OCI-LY1 (cell line): Measurements from ENCODE around the gene PPP1R3C.

Experiments used
- H2AFZ ChIP-seq: fragments of 200-600 bp; sonication (generic), shearing (Covaris generic); 2 replicates; pipeline ENCODE4 v1.6.0; 2014; ENCODE audit warnings: antibody characterized with exemption, mild to moderate bottlenecking, low read length
- H3F3A ChIP-seq: fragments of 200-600 bp; sonication (generic), shearing (Covaris generic); 2 replicates; pipeline ENCODE4 v1.6.0; 2014; ENCODE audit warnings: mild to moderate bottlenecking, antibody characterized with exemption, low read length, moderate library complexity; ENCODE audit not compliant: insufficient read depth
- H3K27ac ChIP-seq: fragments of 200-600 bp; sonication (generic); 2 replicates; pipeline ENCODE4 v1.5.1; 2014; ENCODE audit warnings: low read length, mixed run types, mild to moderate bottlenecking, low read depth; ENCODE audit not compliant: poor library complexity, severe bottlenecking
- H3K27me3 ChIP-seq: fragments of 200-600 bp; sonication (generic); 2 replicates; pipeline ENCODE4 v1.6.0; 2014; ENCODE audit warnings: antibody characterized with exemption, mild to moderate bottlenecking, low read length, moderate library complexity; ENCODE audit not compliant: insufficient read depth
- H3K36me3 ChIP-seq: fragments of 200-600 bp; sonication (generic); 2 replicates; pipeline ENCODE4 v1.6.1; 2014; ENCODE audit warnings: mild to moderate bottlenecking, antibody characterized with exemption, low read length, moderate library complexity, mixed read lengths; ENCODE audit not compliant: insufficient read depth
- H3K4me1 ChIP-seq: fragments of 200-600 bp; sonication (generic); 2 replicates; pipeline ENCODE4 v1.5.1; 2014; ENCODE audit warnings: mild to moderate bottlenecking, low read length, moderate library complexity; ENCODE audit not compliant: insufficient read depth, severe bottlenecking
- H3K4me2 ChIP-seq: fragments of 200-600 bp; sonication (generic), shearing (Covaris generic); 2 replicates; pipeline ENCODE4 v1.6.1; 2014; ENCODE audit warnings: low read length
- H3K4me3 ChIP-seq: fragments of 200-600 bp; sonication (generic); 2 replicates; pipeline ENCODE4 v1.5.1; 2014; ENCODE audit warnings: low read length, low read depth, mild to moderate bottlenecking, mixed read lengths; ENCODE audit not compliant: poor library complexity, severe bottlenecking
- H3K79me2 ChIP-seq: fragments of 200-600 bp; shearing (Covaris generic); 2 replicates; pipeline ENCODE4 v1.6.1; 2016; ENCODE audit warnings: mixed run types, low read length, mixed read lengths; ENCODE audit not compliant: insufficient read depth
- H3K9ac ChIP-seq: fragments of 200-600 bp; sonication (generic), shearing (Covaris generic); 2 replicates; pipeline ENCODE4 v1.6.1; 2014; ENCODE audit warnings: mild to moderate bottlenecking, low read length, mixed read lengths
- H3K9me2 ChIP-seq: fragments of 200-600 bp; sonication (generic), shearing (Covaris generic); 2 replicates; pipeline ENCODE4 v1.6.1; 2014; ENCODE audit warnings: low read depth, mild to moderate bottlenecking, low read length, mixed read lengths
- H3K9me3 ChIP-seq: fragments of 200-600 bp; shearing (Covaris generic); 2 replicates; pipeline ENCODE4 v1.6.1; 2014; ENCODE audit warnings: low read length, mixed read lengths
- H4K20me1 ChIP-seq: fragments of 200-600 bp; sonication (generic), shearing (Covaris generic); 2 replicates; pipeline ENCODE4 v1.6.0; 2016; ENCODE audit warnings: mild to moderate bottlenecking, low read length; ENCODE audit not compliant: insufficient read depth
- EZH2 ChIP-seq: fragments of 200-600 bp; sonication (generic), shearing (Covaris generic); IDR thresholded peaks from 2 replicates; pipeline ENCODE4 v1.8.0; 2017; ENCODE audit warnings: borderline replicate concordance, mixed run types, mild to moderate bottlenecking, antibody characterized with exemption, low read length, moderate library complexity, mixed read lengths
- TF ChIP-seq, protein P1 (sequence below): fragments of 200-600 bp; sonication (generic), shearing (Covaris generic); IDR thresholded peaks from 2 replicates; pipeline ENCODE4 v1.5.1; 2017; ENCODE audit warnings: mild to moderate bottlenecking, antibody characterized with exemption, low read length, moderate library complexity, mixed read lengths

Gene PPP1R3C

DNA sequence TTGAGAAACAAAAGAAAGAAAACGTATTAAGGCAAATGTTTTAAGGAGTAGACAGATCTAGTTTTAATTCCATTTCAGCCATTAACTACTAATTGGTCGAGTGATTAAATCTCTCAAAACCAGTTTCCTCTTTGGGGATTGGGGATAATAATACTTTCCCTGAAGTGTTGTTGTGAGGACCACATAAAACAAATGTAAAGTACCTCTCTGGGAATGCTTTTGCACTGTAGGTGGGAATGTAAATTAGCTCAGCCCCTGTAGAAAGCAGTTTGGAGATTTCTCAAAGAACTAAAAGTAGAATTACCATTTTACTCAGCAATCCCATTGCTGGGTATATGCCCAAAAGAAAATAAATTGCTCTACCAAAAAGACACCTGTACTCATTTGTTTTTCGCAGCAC lies 36.0 kb upstream of the PPP1R3C start:
- H3K4me2 ChIP-seq: no peak overlapping the region
- no peak for TF ChIP-seq EZH2
- TF ChIP-seq, protein P1, sequence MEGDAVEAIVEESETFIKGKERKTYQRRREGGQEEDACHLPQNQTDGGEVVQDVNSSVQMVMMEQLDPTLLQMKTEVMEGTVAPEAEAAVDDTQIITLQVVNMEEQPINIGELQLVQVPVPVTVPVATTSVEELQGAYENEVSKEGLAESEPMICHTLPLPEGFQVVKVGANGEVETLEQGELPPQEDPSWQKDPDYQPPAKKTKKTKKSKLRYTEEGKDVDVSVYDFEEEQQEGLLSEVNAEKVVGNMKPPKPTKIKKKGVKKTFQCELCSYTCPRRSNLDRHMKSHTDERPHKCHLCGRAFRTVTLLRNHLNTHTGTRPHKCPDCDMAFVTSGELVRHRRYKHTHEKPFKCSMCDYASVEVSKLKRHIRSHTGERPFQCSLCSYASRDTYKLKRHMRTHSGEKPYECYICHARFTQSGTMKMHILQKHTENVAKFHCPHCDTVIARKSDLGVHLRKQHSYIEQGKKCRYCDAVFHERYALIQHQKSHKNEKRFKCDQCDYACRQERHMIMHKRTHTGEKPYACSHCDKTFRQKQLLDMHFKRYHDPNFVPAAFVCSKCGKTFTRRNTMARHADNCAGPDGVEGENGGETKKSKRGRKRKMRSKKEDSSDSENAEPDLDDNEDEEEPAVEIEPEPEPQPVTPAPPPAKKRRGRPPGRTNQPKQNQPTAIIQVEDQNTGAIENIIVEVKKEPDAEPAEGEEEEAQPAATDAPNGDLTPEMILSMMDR: no peak

DNA sequence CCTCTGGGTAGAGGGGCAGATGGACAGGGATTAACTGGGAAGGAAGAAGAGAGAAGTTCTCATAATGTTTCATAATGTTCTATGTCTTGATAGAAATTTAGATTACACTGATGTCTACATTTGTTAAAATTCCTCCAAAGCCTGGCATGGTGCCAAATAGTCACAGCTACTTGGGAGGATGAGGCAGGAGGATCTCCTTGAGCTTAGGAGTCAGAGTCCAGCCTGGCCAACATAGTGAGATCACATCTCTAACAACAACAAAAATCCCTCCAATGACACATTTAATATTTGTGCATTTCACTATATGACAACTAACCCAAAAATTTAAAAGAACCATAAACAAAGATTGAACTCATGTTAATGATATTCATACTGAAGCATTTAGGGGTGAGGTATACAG lies 33.0 kb upstream of the PPP1R3C start:
- H3F3A ChIP-seq: no peaks in the 10 kb centered on the region
- no peaks in the 10 kb centered on the region for H3K4me1 ChIP-seq
- H2AFZ ChIP-seq: no peak overlapping the region
- no peaks in the 10 kb centered on the region for H3K27me3 ChIP-seq
- H4K20me1 ChIP-seq: no peaks in the 10 kb centered on the region
- TF ChIP-seq, protein P1: no peak
- TF ChIP-seq EZH2: no peak
- H3K9me2 ChIP-seq: no peaks in the 10 kb centered on the region
- no peaks in the 10 kb centered on the region for H3K79me2 ChIP-seq
- H3K27ac ChIP-seq: no peak overlapping the region
- H3K9me3 ChIP-seq: no peaks in the 10 kb centered on the region
- H3K4me2 ChIP-seq: no peak overlapping the region
- H3K4me3 ChIP-seq: no peak overlapping the region
- no peaks in the 10 kb centered on the region for H3K36me3 ChIP-seq
- no peak overlapping the region for H3K9ac ChIP-seq

More for the DNA sequence above, 36.0 kb upstream of the PPP1R3C start:
- Histone ChIP-seq H3F3A (no peaks in the 10 kb centered on the region), H3K4me1 (no peaks in the 10 kb centered on the region), H3K27me3 (no peaks in the 10 kb centered on the region), H2AFZ (no peak overlapping the region), H3K36me3 (no peaks in the 10 kb centered on the region), H3K4me3 (no peak overlapping the region), H3K9me3 (no peaks in the 10 kb centered on the region), H3K9me2 (no peaks in the 10 kb centered on the region), H3K79me2 (no peaks in the 10 kb centered on the region), H3K9ac (no peak overlapping the region), H3K27ac (no peak overlapping the region), H4K20me1 (no peaks in the 10 kb centered on the region)

DNA sequence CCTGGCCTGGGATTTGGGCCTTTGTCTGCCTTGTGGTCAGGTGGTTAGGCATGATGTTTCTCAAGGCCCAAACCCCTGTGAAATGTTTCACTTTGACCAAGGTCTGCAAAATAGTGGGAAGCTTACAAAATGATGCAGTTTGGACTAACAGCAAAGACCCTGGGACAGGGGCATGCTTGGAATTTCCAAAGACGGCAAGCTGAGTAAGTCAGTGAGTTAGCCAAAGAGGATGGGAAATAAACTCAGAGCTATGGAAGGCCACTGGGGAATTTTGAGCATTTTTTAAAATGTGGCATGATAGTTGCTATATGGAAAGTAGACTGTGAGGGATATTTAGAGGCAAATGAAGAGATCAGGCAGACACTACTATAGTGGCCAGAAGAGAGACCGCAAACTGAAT lies 31.6 kb upstream of the PPP1R3C start:
- Histone ChIP-seq H2AFZ (no peak overlapping the region), H3K9me3 (no peaks in the 10 kb centered on the region), H3K79me2 (no peaks in the 10 kb centered on the region), H4K20me1 (no peaks in the 10 kb centered on the region), H3K9ac (no peak overlapping the region), H3K27me3 (no peaks in the 10 kb centered on the region), H3K4me3 (no peak overlapping the region), H3K9me2 (no peaks in the 10 kb centered on the region), H3K4me1 (no peaks in the 10 kb centered on the region), H3K4me2 (no peak overlapping the region), H3F3A (no peaks in the 10 kb centered on the region), H3K36me3 (no peaks in the 10 kb centered on the region), H3K27ac (no peak overlapping the region)
- TF ChIP-seq, protein P1: no peak
- no peak for TF ChIP-seq EZH2
